ENCODE results near the gene SOBP. TPM values are rescaled to one million over a fixed set of nuclear protein-coding genes. Genes with fewer than 3 reads are reported as not detected.

SOBP gene
- total RNA-seq, 4 donors from 2014 or later = 16.2 to 29.9 (median 19.2) TPM

DNA sequence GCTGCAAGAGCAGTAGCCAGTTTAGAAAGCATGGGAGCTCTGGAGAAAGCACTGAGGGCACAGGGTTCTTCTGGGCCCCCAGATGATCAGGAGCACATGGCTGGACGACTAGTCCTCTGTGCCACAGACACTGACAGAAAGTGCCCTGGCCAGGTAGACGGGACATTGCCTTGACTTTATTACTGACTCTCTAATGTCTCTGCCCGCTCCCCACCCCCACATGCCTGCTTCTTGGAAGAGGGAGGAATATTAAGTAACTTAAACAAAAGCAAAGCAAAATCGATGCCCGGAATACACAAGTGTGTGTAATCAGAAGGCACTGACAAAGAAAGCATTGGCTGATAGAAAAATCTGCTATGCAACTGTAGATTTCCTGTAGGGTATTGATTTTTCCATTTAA lies 99.3 kb downstream of the SOBP start:
- no peak overlapping the region for H3K27ac ChIP-seq
- no peak for ATAC-seq
- H3K27me3 ChIP-seq = no peaks in the 10 kb centered on the region
- H3K36me3 ChIP-seq = no peaks in the 10 kb centered on the region
- peaks cover 0 to 11% (median 0%) of the 10 kb centered on the region in 3 donors for H3K4me1 ChIP-seq
- WGBS, 2 donors (ENCODE audit: low coverage in 1 of 2) = 79 to 86% methylated on average over 2 to 5 of the region's 5 CpGs
- H3K4me3 ChIP-seq = no peak overlapping the region
- no peak for TF ChIP-seq POLR2AphosphoS5 (IDR thresholded peaks at IDR 0.05)
- TF ChIP-seq POLR2A (IDR thresholded peaks at IDR 0.05) = no peak
- TF ChIP-seq CTCF (IDR thresholded peaks at IDR 0.05) = no peak
- TF ChIP-seq EP300 (IDR thresholded peaks at IDR 0.05) = no peak
- H3K9me3 ChIP-seq = no peaks in the 10 kb centered on the region

DNA sequence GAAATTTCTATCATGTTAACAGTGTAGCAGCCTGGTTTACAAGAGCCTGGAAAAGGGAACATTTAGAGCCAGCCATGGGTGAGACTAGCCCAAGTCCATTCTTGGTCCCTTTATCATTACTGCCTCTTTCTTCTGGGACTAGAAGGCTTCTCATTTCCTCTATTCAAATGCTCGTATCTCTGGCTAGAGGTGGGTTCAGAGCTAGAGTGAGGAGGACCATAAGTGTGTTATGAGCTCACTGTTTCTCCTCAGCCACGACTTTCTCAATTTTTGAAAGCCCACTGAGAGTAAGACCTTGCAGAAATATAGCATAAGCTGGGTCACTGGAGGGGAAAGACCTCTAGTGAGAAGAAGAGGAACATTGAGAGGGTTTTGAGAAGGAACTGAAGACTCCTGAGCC lies 100.0 kb downstream of the SOBP start:
- Histone ChIP-seq H3K4me3 (no peak overlapping the region), H3K9me3 (no peaks in the 10 kb centered on the region), H3K4me1 (peaks cover 0 to 11% (median 0%) of the 10 kb centered on the region in 3 donors), H3K27ac (no peak overlapping the region), H3K27me3 (no peaks in the 10 kb centered on the region), H3K36me3 (no peaks in the 10 kb centered on the region)
- ATAC-seq = no peak
- TF ChIP-seq EP300 (IDR thresholded peaks at IDR 0.05) = no peak
- TF ChIP-seq POLR2A (IDR thresholded peaks at IDR 0.05) = no peak
- TF ChIP-seq POLR2AphosphoS5 (IDR thresholded peaks at IDR 0.05) = no peak
- TF ChIP-seq CTCF (IDR thresholded peaks at IDR 0.05) = no peak
- 80 to 83% methylated on average over 2 of the region's 2 CpGs for WGBS, 2 donors (ENCODE audit: low coverage in 1 of 2)

DNA sequence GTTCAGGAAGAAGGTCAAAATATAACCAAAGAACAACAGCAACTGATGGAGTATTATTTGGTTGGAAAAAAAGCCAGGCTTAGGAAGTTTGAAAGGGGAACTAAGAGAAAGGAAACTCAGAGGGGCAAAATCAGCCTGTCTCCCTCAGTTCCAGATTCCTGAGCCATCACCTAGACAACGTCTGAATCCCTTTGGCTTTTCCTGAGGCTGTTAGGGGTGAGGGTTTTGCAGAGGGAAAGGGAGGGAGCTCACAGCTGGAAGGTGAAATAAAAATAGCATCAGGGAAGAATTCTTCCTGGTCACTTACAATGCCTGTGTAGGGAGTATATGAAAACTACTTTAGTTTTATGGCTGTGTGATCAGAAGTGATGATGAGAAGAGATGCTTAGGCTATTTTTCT lies 100.5 kb downstream of the SOBP start:
- no peaks in the 10 kb centered on the region for H3K9me3 ChIP-seq
- ATAC-seq = no peak
- peaks cover 0 to 11% (median 0%) of the 10 kb centered on the region in 3 donors for H3K4me1 ChIP-seq
- no peaks in the 10 kb centered on the region for H3K36me3 ChIP-seq
- no peak overlapping the region for H3K27ac ChIP-seq
- H3K27me3 ChIP-seq = no peaks in the 10 kb centered on the region
- no peak for TF ChIP-seq EP300 (IDR thresholded peaks at IDR 0.05)
- no peak for TF ChIP-seq CTCF (IDR thresholded peaks at IDR 0.05)
- TF ChIP-seq POLR2AphosphoS5 (IDR thresholded peaks at IDR 0.05) = no peak
- no peak for TF ChIP-seq POLR2A (IDR thresholded peaks at IDR 0.05)
- H3K4me3 ChIP-seq = no peak overlapping the region
- WGBS, 2 donors (ENCODE audit: low coverage in 1 of 2) = 60% methylated on average over 1 of the region's 1 CpG; no CpG with 5 or more reads in 1 of the 2 donors

GRCh38 chr6:107591346-107591745 lies 101.4 kb downstream of the SOBP start:
- Histone ChIP-seq H3K9me3 (no peaks in the 10 kb centered on the region), H3K4me1 (peaks cover 0 to 11% (median 0%) of the 10 kb centered on the region in 3 donors), H3K27me3 (no peaks in the 10 kb centered on the region), H3K36me3 (no peaks in the 10 kb centered on the region), H3K27ac (no peak overlapping the region), H3K4me3 (no peak overlapping the region)
- 100% methylated on average over 1 of the region's 1 CpG for WGBS, 2 donors (ENCODE audit: low coverage in 1 of 2)
- no peak for ATAC-seq
- TF ChIP-seq POLR2A (IDR thresholded peaks at IDR 0.05) (no peak), CTCF (IDR thresholded peaks at IDR 0.05) (no peak), POLR2AphosphoS5 (IDR thresholded peaks at IDR 0.05) (no peak), EP300 (IDR thresholded peaks at IDR 0.05) (no peak)

- ATAC-seq = no peak
- no peak overlapping the region for H3K4me3 ChIP-seq
- no peaks in the 10 kb centered on the region for H3K36me3 ChIP-seq
- no peaks in the 10 kb centered on the region for H3K27me3 ChIP-seq
- H3K4me1 ChIP-seq = peaks cover 0 to 2% (median 0%) of the 10 kb centered on the region in 3 donors
- no peaks in the 10 kb centered on the region for H3K9me3 ChIP-seq
- TF ChIP-seq POLR2AphosphoS5 (IDR thresholded peaks at IDR 0.05) (no peak), POLR2A (IDR thresholded peaks at IDR 0.05) (no peak), EP300 (IDR thresholded peaks at IDR 0.05) (no peak), CTCF (IDR thresholded peaks at IDR 0.05) (no peak)
- H3K27ac ChIP-seq = no peak overlapping the region
- 73 to 86% methylated on average over 1 to 2 of the region's 2 CpGs for WGBS, 2 donors (ENCODE audit: low coverage in 1 of 2)
Observed at GRCh38 chr6:107592806-107593205, 102.9 kb downstream of the SOBP start.
